OCI-LY3 (cell line): ENCODE measurements around the gene IFT88.
"Not testable (repeated sequence)": the region's sequence is repeated elsewhere in the genome, so short reads cannot be mapped to it uniquely, and the experiment has no call there.

Experiments
- H2AFZ ChIP-seq: fragments of 200-600, 300-600 bp; shearing (Covaris generic); 2 replicates; pipeline ENCODE4 v1.6.0; 2014; ENCODE audit warnings: antibody characterized with exemption, low read depth, low read length
- H3K27ac ChIP-seq: fragments of 200-600, 300-600 bp; sonication (generic); 2 replicates; pipeline ENCODE4 v1.5.1; 2014; ENCODE audit warnings: mild to moderate bottlenecking, low read length, moderate library complexity, mixed read lengths
- H3K27me3 ChIP-seq: fragments of 200-600, 300-600 bp; sonication (generic); 2 replicates; pipeline ENCODE4 v1.6.1; 2014; ENCODE audit warnings: low read depth, low read length, mixed read lengths
- H3K36me3 ChIP-seq: fragments of 200-600, 300-600 bp; sonication (generic); replicated peaks from 2 replicates; pipeline ENCODE3; 2014; ENCODE audit warnings: low read depth, low read length, mixed read lengths
- H3K4me1 ChIP-seq: fragments of 300-600, 200-600 bp; sonication (generic); 2 replicates; pipeline ENCODE4 v1.6.1; 2014; ENCODE audit warnings: low read length, mixed read lengths
- H3K4me2 ChIP-seq: fragments of 200-600, 300-600 bp; sonication (generic); 2 replicates; pipeline ENCODE4 v1.6.1; 2014; ENCODE audit warnings: low read length, mixed read lengths
- H3K4me3 ChIP-seq: fragments of 300-600, 200-600 bp; sonication (generic); 2 replicates; pipeline ENCODE4 v1.5.1; 2014; ENCODE audit warnings: antibody characterized with exemption, mild to moderate bottlenecking, low read length, moderate library complexity
- H3K79me2 ChIP-seq: fragments of 300-600, 200-600 bp; shearing (Covaris generic); 2 replicates; pipeline ENCODE4 v1.6.1; 2014; ENCODE audit warnings: mild to moderate bottlenecking, low read length, mixed read lengths
- H3K9ac ChIP-seq: fragments of 300-600, 200-600 bp; shearing (Covaris generic); 2 replicates; pipeline ENCODE4 v1.6.0; 2014; ENCODE audit warnings: mild to moderate bottlenecking, low read length, moderate library complexity
- H3K9me3 ChIP-seq: fragments of 200-600, 300-600 bp; shearing (Covaris generic); 2 replicates; pipeline ENCODE4 v1.6.1; 2014; ENCODE audit warnings: low read length, mixed read lengths; ENCODE audit not compliant: insufficient read depth
- H4K20me1 ChIP-seq: fragments of 200-600, 300-600 bp; sonication (generic); 2 replicates; pipeline ENCODE4 v1.6.1; 2016; ENCODE audit warnings: low read length, mixed read lengths; ENCODE audit not compliant: insufficient read depth
- CTCF ChIP-seq: fragments of 200-600, 300-600 bp; sonication (generic); IDR thresholded peaks from 2 replicates; pipeline ENCODE4 v1.5.1; 2014; ENCODE audit warnings: antibody characterized with exemption, low read length, low read depth
- EZH2phosphoT487 ChIP-seq: fragments of 200-600 bp; shearing (Covaris generic); IDR thresholded peaks from 2 replicates; pipeline ENCODE4 v1.6.1; 2018; ENCODE audit warnings: antibody characterized with exemption, mixed run types, low read depth

The IFT88 gene

GRCh38 chr13:20671789-20672188, 104.8 kb downstream of the IFT88 start:
- H3K36me3 ChIP-seq = no peaks in the 10 kb centered on the region
- no peak overlapping the region for H3K4me3 ChIP-seq
- H3K79me2 ChIP-seq = no peaks in the 10 kb centered on the region
- H3K27me3 ChIP-seq = no peaks in the 10 kb centered on the region
- no peak overlapping the region for H3K9ac ChIP-seq
- no peaks in the 10 kb centered on the region for H3K9me3 ChIP-seq
- no peak overlapping the region for H3K27ac ChIP-seq
- no peaks in the 10 kb centered on the region for H4K20me1 ChIP-seq
- H3K4me2 ChIP-seq = no peak overlapping the region
- no peak overlapping the region for H2AFZ ChIP-seq
- TF ChIP-seq CTCF (no peak), EZH2phosphoT487 (no peak)
- H3K4me1 ChIP-seq = no peaks in the 10 kb centered on the region

- Histone ChIP-seq H3K9me3 (no peaks in the 10 kb centered on the region), H4K20me1 (no peaks in the 10 kb centered on the region), H3K9ac (no peak overlapping the region), H3K36me3 (no peaks in the 10 kb centered on the region), H3K79me2 (no peaks in the 10 kb centered on the region), H2AFZ (no peak overlapping the region), H3K4me2 (no peak overlapping the region), H3K4me1 (no peaks in the 10 kb centered on the region), H3K27me3 (no peaks in the 10 kb centered on the region), H3K4me3 (no peak overlapping the region), H3K27ac (no peak overlapping the region)
- TF ChIP-seq CTCF = no peak
- no peak for TF ChIP-seq EZH2phosphoT487
Observed at GRCh38 chr13:20672772-20673171, 105.8 kb downstream of the IFT88 start.

- no peaks in the 10 kb centered on the region for H3K79me2 ChIP-seq
- TF ChIP-seq EZH2phosphoT487 (no peak), CTCF (no peak)
- no peak overlapping the region for H3K4me2 ChIP-seq
- no peak overlapping the region for H3K27ac ChIP-seq
- no peaks in the 10 kb centered on the region for H3K9me3 ChIP-seq
- no peaks in the 10 kb centered on the region for H3K27me3 ChIP-seq
- H2AFZ ChIP-seq = no peak overlapping the region
- no peak overlapping the region for H3K9ac ChIP-seq
- no peaks in the 10 kb centered on the region for H4K20me1 ChIP-seq
- no peak overlapping the region for H3K4me3 ChIP-seq
- no peaks in the 10 kb centered on the region for H3K36me3 ChIP-seq
- no peaks in the 10 kb centered on the region for H3K4me1 ChIP-seq
Observed at GRCh38 chr13:20673715-20674114, 106.8 kb downstream of the IFT88 start.

- TF ChIP-seq CTCF (no peak), EZH2phosphoT487 (no peak)
- Histone ChIP-seq H3K27me3 (no peaks in the 10 kb centered on the region), H3K79me2 (no peaks in the 10 kb centered on the region), H3K9ac (no peak overlapping the region), H3K9me3 (no peaks in the 10 kb centered on the region), H3K4me3 (no peak overlapping the region), H3K4me1 (no peaks in the 10 kb centered on the region), H3K36me3 (no peaks in the 10 kb centered on the region), H2AFZ (no peak overlapping the region), H3K27ac (no peak overlapping the region), H3K4me2 (no peak overlapping the region), H4K20me1 (no peaks in the 10 kb centered on the region; the same call in 1 of the 2 replicates)
Observed at GRCh38 chr13:20676213-20676612, 109.3 kb downstream of the IFT88 start.

GRCh38 chr13:20678606-20679005, 111.6 kb downstream of the IFT88 start:
- H3K79me2 ChIP-seq, H2AFZ ChIP-seq, H3K4me3 ChIP-seq, H3K9ac ChIP-seq, H3K4me1 ChIP-seq, H4K20me1 ChIP-seq, H3K27me3 ChIP-seq, H3K9me3 ChIP-seq, H3K36me3 ChIP-seq, H3K27ac ChIP-seq, H3K4me2 ChIP-seq: not testable (repeated sequence)
